GM23338 (cell line): ENCODE data around the gene TSPOAP1.

Experiments used
- CREB1 ChIP-seq: fragments of 250-450 bp; sonication (Bioruptor Pico); IDR thresholded peaks from 2 replicates; pipeline ENCODE4 v1.5.0; 2020; ENCODE audit warnings: low read depth, mild to moderate bottlenecking, moderate library complexity
- CTCF ChIP-seq, 2 experiments: fragments of 200-600 bp in 1 of 2; sonication (generic) in 1 of 2; conservative IDR thresholded peaks; 2 replicates each; pipeline versions ENCODE4 v1.5.1 to v1.6.1; 2016 to 2017; ENCODE audit warnings: antibody characterized with exemption in 2 of 2, low read depth in 2 of 2, mild to moderate bottlenecking in 2 of 2, moderate library complexity in 1 of 2
- ETS1 ChIP-seq: IDR thresholded peaks from 2 replicates; pipeline ENCODE4 v1.6.1; 2016; ENCODE audit warnings: antibody characterized with exemption
- EZH2 ChIP-seq: fragments of 200-600 bp; sonication (generic); IDR thresholded peaks from one replicate; pipeline ENCODE4 v1.8.0; 2017; ENCODE audit warnings: antibody characterized with exemption, mild to moderate bottlenecking, low read depth; ENCODE audit not compliant: unreplicated experiment
- EZH2phosphoT487 ChIP-seq: fragments of 200-600 bp; sonication (generic); IDR thresholded peaks from one replicate; pipeline ENCODE4 v1.8.1; 2018; ENCODE audit warnings: antibody characterized with exemption; ENCODE audit not compliant: unreplicated experiment
- JUNB ChIP-seq: IDR thresholded peaks from one replicate; pipeline ENCODE4 v1.6.1; 2016; ENCODE audit warnings: antibody characterized with exemption; ENCODE audit not compliant: unreplicated experiment
- NANOG ChIP-seq: IDR thresholded peaks from 2 replicates; pipeline ENCODE4 v1.6.1; 2016; ENCODE audit warnings: antibody characterized with exemption, borderline replicate concordance
- POLR2AphosphoS5 ChIP-seq: IDR thresholded peaks from 2 replicates; pipeline ENCODE4 v1.6.1; 2016; ENCODE audit warnings: antibody characterized with exemption, low read depth
- REST ChIP-seq: IDR thresholded peaks from one replicate; pipeline ENCODE4 v1.6.1; 2018; ENCODE audit warnings: antibody characterized with exemption; ENCODE audit not compliant: unreplicated experiment
- STAT1 ChIP-seq: IDR thresholded peaks from one replicate; pipeline ENCODE4 v1.6.1; 2016; ENCODE audit warnings: antibody characterized with exemption; ENCODE audit not compliant: unreplicated experiment
- ZNF114 ChIP-seq: fragments of 250-450 bp; sonication (Bioruptor Pico); IDR thresholded peaks from 2 replicates; pipeline ENCODE4 v1.5.0; 2020; ENCODE audit warnings: mild to moderate bottlenecking, moderate library complexity
- ZNF331 ChIP-seq: fragments of 250-450 bp; sonication (Bioruptor Pico); IDR thresholded peaks from 2 replicates; pipeline ENCODE4 v1.5.0; 2020; ENCODE audit warnings: low read depth, mild to moderate bottlenecking, moderate library complexity

DNA sequence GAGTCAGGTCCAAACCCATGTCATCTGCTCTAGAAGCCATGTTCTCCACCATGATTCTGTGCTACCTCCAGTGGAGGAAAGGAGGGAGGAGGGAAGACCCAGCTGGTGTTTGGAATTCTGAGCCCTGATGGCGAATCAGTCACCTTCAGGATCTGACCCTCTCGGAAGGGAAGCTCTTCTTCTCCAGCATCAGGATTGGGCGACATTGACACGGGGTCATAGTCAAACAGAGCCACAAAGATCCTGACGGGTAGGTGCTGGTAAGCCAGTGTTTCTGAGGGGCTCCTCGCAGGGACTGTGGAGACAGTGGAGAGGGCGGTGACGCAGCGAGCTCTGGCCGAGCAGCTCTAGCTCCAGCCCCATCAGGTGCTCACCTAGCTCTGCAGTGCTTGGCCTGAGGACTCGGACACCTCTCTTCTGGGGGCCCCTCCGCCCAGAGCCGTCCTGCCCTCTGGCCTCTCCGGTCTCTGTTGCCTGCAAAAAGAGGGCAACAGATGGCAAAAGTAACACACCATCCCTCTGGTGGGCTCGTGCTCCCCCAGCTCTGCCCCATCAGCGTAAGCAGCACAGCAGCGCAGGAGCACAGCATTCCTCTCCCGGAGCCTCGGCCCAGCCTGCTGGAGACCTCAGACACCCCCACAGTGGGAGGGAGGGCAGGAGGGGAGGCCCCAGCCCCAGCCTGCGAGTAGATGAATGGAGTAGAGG lies 21.0 kb downstream of the TSPOAP1 start:
- TF ChIP-seq EZH2 (no peak), ZNF331 (CRISPR knock-in tag) (no peak), CTCF (conservative IDR thresholded peaks at IDR 0.05; ENCODE audit: low read depth in 2 of 2) (no peak), POLR2AphosphoS5 (no peak), REST (no peak), EZH2phosphoT487 (no peak), JUNB (no peak), ETS1 (no peak), CREB1 (no peak), STAT1 (no peak), ZNF114 (no peak), NANOG (no peak)
